GM19372 (cell line): ENCODE data around the gene TMEM30A.
A peak's percentile ranks its signal among the peaks of the same experiment; 100 is the strongest.

Experiments
- ATAC-seq: cut with Tn5 transposase; IDR thresholded peaks from one replicate; pipeline ENCODE4 v1.9.1; 2021; ENCODE audit warnings: mild to moderate bottlenecking, low read depth, moderate library complexity; ENCODE audit not compliant: unreplicated experiment

TMEM30A gene

GRCh38 chr6:75267461-75267860, 17.1 kb downstream of the TMEM30A start:
- no peak for ATAC-seq

- peak; percentile 75 for ATAC-seq
These were observed 17.8 kb downstream of the TMEM30A start for GRCh38 chr6:75266716-75267291.

- no peak for ATAC-seq
These were observed 21.2 kb downstream of the TMEM30A start for GRCh38 chr6:75263401-75263750.

- no peak for ATAC-seq
These were observed 21.7 kb downstream of the TMEM30A start for GRCh38 chr6:75262716-75263400.

GRCh38 chr6:75261299-75261698, 23.3 kb downstream of the TMEM30A start:
- no peak for ATAC-seq

GRCh38 chr6:75257343-75258087, 27.1 kb downstream of the TMEM30A start:
- ATAC-seq = no peak

GRCh38 chr6:75250552-75250951, 34.0 kb downstream of the TMEM30A start:
- ATAC-seq = no peak

- ATAC-seq = no peak
These were observed 34.8 kb downstream of the TMEM30A start for GRCh38 chr6:75249837-75250236.

- ATAC-seq = no peak
These were observed 38.2 kb downstream of the TMEM30A start for GRCh38 chr6:75246386-75246785.

GRCh38 chr6:75244063-75244584, 40.5 kb downstream of the TMEM30A start:
- ATAC-seq = peak; percentile 8

GRCh38 chr6:75243333-75244062, 41.1 kb downstream of the TMEM30A start, which contains the start of gene COX7A2:
Gene COX7A2 (minus strand): TSS chr6:75243801. CDS start chr6:75243734, 67 bp downstream.
- ATAC-seq = peak; percentile 94

- ATAC-seq = no peak
These were observed 48.0 kb downstream of the TMEM30A start for GRCh38 chr6:75236630-75237029.

- no peak for ATAC-seq
These were observed 49.3 kb downstream of the TMEM30A start for GRCh38 chr6:75235271-75235670.

- ATAC-seq = no peak
These were observed 50.3 kb downstream of the TMEM30A start for GRCh38 chr6:75234126-75234865.

GRCh38 chr6:75233092-75233615, 51.4 kb downstream of the TMEM30A start:
- ATAC-seq = no peak

GRCh38 chr6:75230484-75231325, 53.9 kb downstream of the TMEM30A start:
- ATAC-seq = no peak

- ATAC-seq = no peak
These were observed 60.2 kb downstream of the TMEM30A start for GRCh38 chr6:75224303-75224926.

GRCh38 chr6:75223428-75223827, 61.2 kb downstream of the TMEM30A start:
- no peak for ATAC-seq
